CD14-positive monocyte (primary cell): ENCODE results near the gene WNT11. TPM values are rescaled to one million over a fixed set of nuclear protein-coding genes. Genes with fewer than 3 reads are reported as not detected.

ENCODE experiments used
- DNase-seq, 3 donors: peaks; one replicate each; pipeline ENCODE4 v3.0.0-alpha.2; 2011 to 2022
- H2AFZ ChIP-seq: 2 replicates; pipeline ENCODE4 v1.6.0; 2012; ENCODE audit warnings: mild to moderate bottlenecking, low read depth, low read length, inconsistent platforms; ENCODE audit not compliant: insufficient read depth, poor library complexity, severe bottlenecking
- H3K27ac ChIP-seq, 2 donors: 1 replicate in 1 of 2; 2 replicates in 1 of 2; pipeline ENCODE4 v1.5.1; 2012 to 2013; ENCODE audit warnings: low read length in 2 of 2, control low read depth in 1 of 2, inconsistent platforms in 1 of 2, low read depth in 1 of 2, mild to moderate bottlenecking in 1 of 2
- H3K27me3 ChIP-seq, 2 donors: one replicate each; pipeline versions ENCODE4 v1.6.0 to v1.6.1; 2011 to 2013; ENCODE audit warnings: low read length in 2 of 2; ENCODE audit not compliant: control insufficient read depth in 2 of 2, insufficient read depth in 2 of 2
- H3K36me3 ChIP-seq, 2 donors: replicated peaks in 1 of 2; 1 replicate in 1 of 2; 2 replicates in 1 of 2; pipeline versions ENCODE4 v1.5.1 to v1.6.1; 2012 to 2013; ENCODE audit warnings: low read length in 2 of 2, control low read depth in 1 of 2, inconsistent platforms in 1 of 2, mild to moderate bottlenecking in 1 of 2; ENCODE audit not compliant: insufficient read depth in 2 of 2, control insufficient read depth in 1 of 2
- H3K4me1 ChIP-seq, 2 donors: 1 replicate in 1 of 2; 2 replicates in 1 of 2; pipeline versions ENCODE4 v1.5.1 to v1.6.1; 2012 to 2013; ENCODE audit warnings: low read length in 2 of 2, control low read depth in 1 of 2, inconsistent platforms in 1 of 2, mild to moderate bottlenecking in 1 of 2, moderate library complexity in 1 of 2; ENCODE audit not compliant: insufficient read depth in 2 of 2, control insufficient read depth in 1 of 2
- H3K4me2 ChIP-seq: replicated peaks from 2 replicates; pipeline ENCODE3; 2012; ENCODE audit warnings: low read length, moderate library complexity, mild to moderate bottlenecking; ENCODE audit not compliant: poor library complexity, severe bottlenecking; ENCODE audit errors: extremely low read depth
- H3K4me3 ChIP-seq, 3 experiments: fragments of 200-600 bp in 1 of 3; sonication (generic) in 1 of 3; replicated peaks in 1 of 3; 1 replicate in 2 of 3; 2 replicates in 1 of 3; pipeline ENCODE4 v1.5.1; 2011 to 2013; ENCODE audit warnings: low read length in 3 of 3, mild to moderate bottlenecking in 3 of 3, control low read depth in 2 of 3, low read depth in 2 of 3, inconsistent platforms in 1 of 3, moderate library complexity in 1 of 3
- H3K79me2 ChIP-seq: 2 replicates; pipeline ENCODE4 v1.6.0; 2012; ENCODE audit warnings: mild to moderate bottlenecking, control low read depth, inconsistent platforms, low read length, moderate library complexity; ENCODE audit not compliant: insufficient read depth
- H3K9ac ChIP-seq: 2 replicates; pipeline ENCODE4 v1.6.0; 2017; ENCODE audit warnings: low read length, mild to moderate bottlenecking; ENCODE audit not compliant: insufficient read depth, poor library complexity, severe bottlenecking
- H3K9me3 ChIP-seq, 2 donors: replicated peaks in 1 of 2; 1 replicate in 1 of 2; 2 replicates in 1 of 2; pipeline versions ENCODE4 v1.5.1 to v1.6.1; 2012 to 2013; ENCODE audit warnings: low read length in 2 of 2, control low read depth in 1 of 2; ENCODE audit not compliant: control insufficient read depth in 1 of 2, insufficient read depth in 1 of 2
- H4K20me1 ChIP-seq: 2 replicates; pipeline ENCODE4 v1.6.0; 2012; ENCODE audit warnings: mild to moderate bottlenecking, low read length, control low read depth, moderate library complexity; ENCODE audit not compliant: insufficient read depth
- H3K27ac Mint-ChIP-seq, 7 donors: one replicate each; pipeline ENCODE4 v1.8.0; 2020; ENCODE audit warnings: mild to moderate bottlenecking in 7 of 7, mixed read lengths in 7 of 7, moderate library complexity in 6 of 7, inconsistent platforms in 2 of 7
- H3K27me3 Mint-ChIP-seq, 3 donors: one replicate each; pipeline ENCODE4 v1.8.0; 2021 to 2022; ENCODE audit warnings: low read depth in 3 of 3, mild to moderate bottlenecking in 3 of 3, mixed read lengths in 3 of 3, moderate library complexity in 3 of 3, inconsistent platforms in 1 of 3
- H3K36me3 Mint-ChIP-seq, 2 donors: one replicate each; pipeline ENCODE4 v1.8.0; 2020; ENCODE audit warnings: mixed read lengths in 2 of 2, inconsistent platforms in 1 of 2, mild to moderate bottlenecking in 1 of 2
- H3K4me1 Mint-ChIP-seq: one replicate; pipeline ENCODE4 v1.8.0; 2020; ENCODE audit warnings: mild to moderate bottlenecking, mixed read lengths
- H3K4me3 Mint-ChIP-seq, 2 donors: one replicate each; pipeline ENCODE4 v1.8.0; 2020; ENCODE audit warnings: mild to moderate bottlenecking in 2 of 2, mixed read lengths in 2 of 2, moderate library complexity in 1 of 2
- H3K9me3 Mint-ChIP-seq, 7 donors: one replicate each; pipeline ENCODE4 v1.8.0; 2020 to 2022; ENCODE audit warnings: mixed read lengths in 7 of 7, mild to moderate bottlenecking in 6 of 7, moderate library complexity in 6 of 7, inconsistent platforms in 2 of 7
- WGBS: methylation state at CpG from one replicate; pipeline ENCODE4 v1.1.5; 2013; ENCODE audit warnings: missing lambda C conversion rate; ENCODE audit not compliant: insufficient coverage; 5-methylcytosine and 5-hydroxymethylcytosine counted together
- intact Hi-C, 2 donors: fragments of 100-400 bp; cut with micrococcal nuclease; formaldehyde crosslinking; loops; one replicate each; pipeline versions ENCODE4 v1.15.0 to v1.15.1; 2023
- polyA plus RNA-seq, 3 donors: library from polyadenylated mRNA; depleted of rRNA in 1 of 3; unstranded in 2 of 3; stranded (reverse) in 1 of 3; fragments of 300-500 nt in 2 of 3; fragments of >200 nt in 1 of 3; fragmentation: Illumina TruSeq in 2 of 3; gene quantifications; 1 replicate in 2 of 3; 2 replicates in 1 of 3; pipeline ENCODE4 v1.2.3, GENCODE V29; 2012 to 2021
- TF ChIP-seq, protein P1 (sequence below): fragments of 200-600 bp; IDR thresholded peaks from one replicate; pipeline ENCODE4 v1.8.0; 2022; ENCODE audit warnings: antibody characterized with exemption, mild to moderate bottlenecking

Gene WNT11
- polyA plus RNA-seq, 3 donors = 0.09 to 0.24 (median 0.21) TPM

DNA sequence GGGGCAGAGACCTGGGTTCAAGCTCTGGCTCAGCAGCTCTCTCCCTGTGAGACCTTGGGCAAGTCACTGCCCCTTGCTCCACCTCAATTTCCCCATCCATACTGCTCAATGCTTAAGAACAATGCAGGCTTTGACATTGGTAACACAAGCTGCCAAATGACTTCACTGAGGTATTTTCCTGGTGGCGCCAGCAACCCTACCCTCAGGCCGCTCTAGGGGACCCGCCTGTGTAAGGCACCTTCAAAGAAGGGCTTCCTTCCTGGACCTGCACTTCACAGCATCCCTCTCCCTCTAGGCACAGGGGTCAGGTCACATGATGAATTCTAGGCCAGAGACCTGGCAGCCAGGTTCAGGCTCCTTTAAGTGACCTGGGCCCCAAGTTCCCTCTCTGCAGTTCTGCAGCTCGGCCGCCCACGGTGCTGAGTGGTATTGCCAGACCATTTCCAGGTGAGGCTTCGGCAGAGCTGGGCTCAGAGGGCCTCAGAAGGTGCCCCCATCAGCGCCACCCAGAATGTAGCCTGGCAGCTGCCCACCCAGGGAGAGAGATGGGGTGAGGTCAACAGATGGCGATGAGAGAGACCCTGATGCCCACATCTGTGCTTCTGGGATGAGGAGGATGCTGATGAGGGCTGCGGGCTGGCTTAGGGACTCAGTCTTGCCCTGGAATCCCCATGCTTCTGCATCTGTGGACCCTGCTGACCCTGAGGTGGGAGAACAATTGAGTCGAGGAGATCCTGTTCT is 4.5 kb downstream of the WNT11 start:
- Histone ChIP-seq H4K20me1 (no peaks in the 10 kb centered on the region), H3K79me2 (no peaks in the 10 kb centered on the region), H3K4me2 (no peak overlapping the region), H3K27ac (no peak overlapping the region), H3K9ac (no peak overlapping the region), H3K27me3 (peaks cover 18 to 30% of the 10 kb centered on the region in 2 donors), H3K36me3 (no peaks in the 10 kb centered on the region), H3K9me3 (no peaks in the 10 kb centered on the region), H3K4me3 (no peak overlapping the region), H3K4me1 (peaks cover 11 to 14% of the 10 kb centered on the region in 2 donors), H2AFZ (no peak overlapping the region)
- Mint-ChIP-seq H3K4me3 (no peak overlapping the region), H3K27me3 (peaks cover 25 to 39% (median 38%) of the 10 kb centered on the region in 3 donors), H3K4me1 (peaks cover 11% of the 10 kb centered on the region), H3K27ac (no peak overlapping the region), H3K36me3 (peaks cover 0 to 6% of the 10 kb centered on the region in 2 donors), H3K9me3 (peaks cover 0 to 13% (median 2%) of the 10 kb centered on the region in 7 donors)
- intact Hi-C loops = loop anchor here (10.0 kb wide), 3 partner anchors 253 to 483 kb away; no protein-coding TSS in a partner anchor
- 92% methylated on average over 9 of the region's 11 CpGs for WGBS
- TF ChIP-seq, protein P1, sequence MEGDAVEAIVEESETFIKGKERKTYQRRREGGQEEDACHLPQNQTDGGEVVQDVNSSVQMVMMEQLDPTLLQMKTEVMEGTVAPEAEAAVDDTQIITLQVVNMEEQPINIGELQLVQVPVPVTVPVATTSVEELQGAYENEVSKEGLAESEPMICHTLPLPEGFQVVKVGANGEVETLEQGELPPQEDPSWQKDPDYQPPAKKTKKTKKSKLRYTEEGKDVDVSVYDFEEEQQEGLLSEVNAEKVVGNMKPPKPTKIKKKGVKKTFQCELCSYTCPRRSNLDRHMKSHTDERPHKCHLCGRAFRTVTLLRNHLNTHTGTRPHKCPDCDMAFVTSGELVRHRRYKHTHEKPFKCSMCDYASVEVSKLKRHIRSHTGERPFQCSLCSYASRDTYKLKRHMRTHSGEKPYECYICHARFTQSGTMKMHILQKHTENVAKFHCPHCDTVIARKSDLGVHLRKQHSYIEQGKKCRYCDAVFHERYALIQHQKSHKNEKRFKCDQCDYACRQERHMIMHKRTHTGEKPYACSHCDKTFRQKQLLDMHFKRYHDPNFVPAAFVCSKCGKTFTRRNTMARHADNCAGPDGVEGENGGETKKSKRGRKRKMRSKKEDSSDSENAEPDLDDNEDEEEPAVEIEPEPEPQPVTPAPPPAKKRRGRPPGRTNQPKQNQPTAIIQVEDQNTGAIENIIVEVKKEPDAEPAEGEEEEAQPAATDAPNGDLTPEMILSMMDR = no peak
- no peak for DNase-seq

DNA sequence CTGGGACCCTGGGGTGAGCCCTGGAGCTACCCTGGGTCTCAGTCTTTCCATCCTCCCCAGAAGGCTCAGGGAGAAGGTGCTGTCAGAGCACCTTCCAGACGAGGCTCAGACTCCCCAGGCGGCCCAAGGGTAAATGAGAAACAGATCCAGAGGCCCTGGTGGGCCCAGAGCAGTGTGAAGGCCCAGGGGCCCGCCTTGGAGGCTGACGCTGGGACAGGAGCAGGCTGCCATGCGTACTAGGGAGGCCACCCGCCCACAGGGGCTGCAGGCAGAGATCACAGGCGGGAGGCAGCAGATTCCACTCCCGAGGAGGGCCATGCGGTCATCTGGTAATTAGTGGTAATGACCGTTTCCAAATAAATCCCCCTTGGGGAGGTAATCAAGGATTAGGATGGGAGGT is 5.2 kb downstream of the WNT11 start:
- H3K27me3 ChIP-seq = peaks cover 15 to 24% of the 10 kb centered on the region in 2 donors
- no peaks in the 10 kb centered on the region for H3K36me3 ChIP-seq
- WGBS = 94% methylated on average over 6 of the region's 10 CpGs
- H3K36me3 Mint-ChIP-seq = peaks cover 0 to 6% of the 10 kb centered on the region in 2 donors
- no peak overlapping the region for H3K4me3 ChIP-seq
- intact Hi-C loops = loop anchor here (10.0 kb wide), 3 partner anchors 254 to 484 kb away; no protein-coding TSS in a partner anchor
- H3K4me2 ChIP-seq = no peak overlapping the region
- TF ChIP-seq, protein P1 = no peak
- H2AFZ ChIP-seq = no peak overlapping the region
- no peak overlapping the region for H3K27ac ChIP-seq
- H3K4me1 Mint-ChIP-seq = peaks cover 7% of the 10 kb centered on the region
- peaks cover 5 to 6% of the 10 kb centered on the region in 2 donors for H3K4me1 ChIP-seq
- no peak overlapping the region for H3K4me3 Mint-ChIP-seq
- no peaks in the 10 kb centered on the region for H3K9me3 ChIP-seq
- peaks cover 0 to 9% (median 2%) of the 10 kb centered on the region in 7 donors for H3K9me3 Mint-ChIP-seq
- no peaks in the 10 kb centered on the region for H4K20me1 ChIP-seq
- DNase-seq = no peak
- no peak overlapping the region for H3K27ac Mint-ChIP-seq
- H3K9ac ChIP-seq = no peak overlapping the region
- no peaks in the 10 kb centered on the region for H3K79me2 ChIP-seq
- peaks cover 23 to 32% (median 31%) of the 10 kb centered on the region in 3 donors for H3K27me3 Mint-ChIP-seq
